HG03432 (cell line): Measurements from ENCODE around the gene TDRD12.
"Not testable (repeated sequence)": the region's sequence is repeated elsewhere in the genome, so short reads cannot be mapped to it uniquely, and the experiment has no call there.

Source experiments
- ATAC-seq: cut with Tn5 transposase; IDR thresholded peaks from one replicate; pipeline ENCODE4 v1.9.1; 2021; ENCODE audit warnings: mild to moderate bottlenecking, moderate library complexity; ENCODE audit not compliant: unreplicated experiment

TDRD12 gene

GRCh38 chr19:32866061-32866460, 146.5 kb downstream of the TDRD12 start:
- no peak for ATAC-seq

GRCh38 chr19:32866564-32867265, 147.1 kb downstream of the TDRD12 start:
- ATAC-seq, result no peak

GRCh38 chr19:32867436-32867835, 147.9 kb downstream of the TDRD12 start:
- ATAC-seq, result not testable (repeated sequence)

GRCh38 chr19:32868206-32868950, 148.8 kb downstream of the TDRD12 start:
- no peak for ATAC-seq

GRCh38 chr19:32869369-32869965, 149.9 kb downstream of the TDRD12 start, which contains the start of gene SLC7A9:
SLC7A9 (minus strand) TSS chr19:32869767; CDS start chr19:32868534, 1,233 bp downstream.
- ATAC-seq, result no peak

- ATAC-seq, result no peak
These were observed 150.5 kb downstream of the TDRD12 start for GRCh38 chr19:32869966-32870573.

- no peak for ATAC-seq
These were observed 151.4 kb downstream of the TDRD12 start for GRCh38 chr19:32870981-32871451.

- no peak for ATAC-seq
These were observed 152.8 kb downstream of the TDRD12 start for GRCh38 chr19:32872391-32872790.

- ATAC-seq, result no peak
These were observed 153.8 kb downstream of the TDRD12 start for GRCh38 chr19:32873247-32873959.

- no peak for ATAC-seq
These were observed 155.0 kb downstream of the TDRD12 start for GRCh38 chr19:32874605-32875004.

- no peak for ATAC-seq
These were observed 155.9 kb downstream of the TDRD12 start for GRCh38 chr19:32875428-32875827.

GRCh38 chr19:32876236-32876918, 156.8 kb downstream of the TDRD12 start:
- ATAC-seq, result no peak

- no peak for ATAC-seq
These were observed 157.3 kb downstream of the TDRD12 start for GRCh38 chr19:32876919-32877285.
